Pericardium fibroblast (primary cell): Measurements from ENCODE around the gene FAM168B. TPM values are rescaled to one million over a fixed set of nuclear protein-coding genes. Genes with fewer than 3 reads are reported as not detected.

Experiments used
- total RNA-seq: library from RNA; depleted of rRNA; stranded (reverse); fragments of >200 nt; gene quantifications from 2 replicates; pipeline ENCODE4 v1.2.3, GENCODE V29; 2015

The FAM168B gene
- total RNA-seq, result 109 and 111 TPM in 2 replicates

GRCh38 chr2:131093006-131093695 is at the start of gene FAM168B:
Gene FAM168B (minus strand): TSS chr2:131093460. CDS start chr2:131082646, 10,814 bp downstream.

DNA sequence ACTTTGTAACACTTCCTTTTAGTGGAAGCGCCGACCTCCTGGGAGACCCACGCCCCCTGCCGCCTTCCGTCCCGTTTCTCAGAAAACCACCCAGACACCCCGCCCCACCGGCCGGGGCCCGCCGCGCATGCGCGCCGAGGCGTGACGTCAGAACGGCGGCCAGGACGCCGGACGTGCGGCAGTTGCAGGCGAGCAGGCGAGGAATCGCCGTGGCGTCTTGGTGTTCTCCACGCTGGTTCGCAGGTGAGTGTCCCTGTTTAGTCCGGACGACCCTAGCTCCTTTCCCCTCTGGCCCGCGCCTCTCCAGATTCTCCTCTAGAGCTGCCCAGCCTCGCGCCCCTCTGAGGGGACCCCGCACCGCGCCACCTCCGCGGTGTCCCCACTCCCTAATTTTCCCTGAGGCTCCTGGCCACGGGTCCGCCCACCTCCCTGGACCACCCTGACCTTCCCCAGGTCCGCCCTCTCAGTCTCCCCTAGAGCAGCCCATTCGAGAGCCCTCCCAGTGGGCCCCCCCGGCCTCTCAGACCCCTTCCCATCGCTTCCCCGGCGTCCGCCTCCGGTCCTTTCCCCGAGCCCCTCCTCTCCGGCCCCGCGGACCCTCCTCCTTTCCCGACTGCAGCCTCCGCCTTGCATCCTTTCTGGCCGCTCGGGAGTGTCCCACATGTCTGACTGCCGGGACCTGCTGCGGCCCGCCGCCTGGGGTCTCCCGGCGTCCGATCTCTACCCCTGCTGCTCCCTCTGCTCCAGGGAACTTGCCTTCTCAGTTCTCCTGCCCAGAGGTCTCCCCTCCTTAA is 12.1 kb upstream of the FAM168B start, which contains the start of gene PLEKHB2:
Gene PLEKHB2 (plus strand): TSS at position 181 of the 794 bp plus-strand sequence. CDS start 15,606 bp downstream, outside the sequence.

Other genes starting within 250 kb of the FAM168B start
- 26.0 and 46.6 TPM in 2 replicates for gene PLEKHB2, start 11.9 kb upstream of the FAM168B start, total RNA-seq
- not detected in 2 replicates for gene POTEE, start 116.1 kb upstream of the FAM168B start, total RNA-seq